GM12864 (cell line): ENCODE data around the gene EPS8.

Experiments
- DNase-seq: peaks from one replicate; pipeline ENCODE4 v3.0.0-alpha.2; 2011; ENCODE audit warnings: low read depth
- H3K4me3 ChIP-seq: 2 replicates; pipeline ENCODE4 v1.5.1; 2011; ENCODE audit warnings: mild to moderate bottlenecking, low read depth, low read length, control low read depth
- CTCF ChIP-seq: IDR thresholded peaks from 2 replicates; pipeline ENCODE4 v1.5.1; 2011; ENCODE audit warnings: low read depth, mild to moderate bottlenecking, moderate library complexity, low read length, control low read depth, inconsistent platforms; ENCODE audit errors: missing control alignments

The EPS8 gene

GRCh38 chr12:15677726-15678201 lies 111.4 kb downstream of the EPS8 start:
- H3K4me3 ChIP-seq = no peak overlapping the region
- TF ChIP-seq CTCF = no peak
- DNase-seq = no peak

- no peak overlapping the region for H3K4me3 ChIP-seq
- no peak for TF ChIP-seq CTCF
- DNase-seq = no peak
Observed at GRCh38 chr12:15677228-15677627, 112.0 kb downstream of the EPS8 start.

- TF ChIP-seq CTCF = no peak
- DNase-seq = no peak
- H3K4me3 ChIP-seq = no peak overlapping the region
Observed at GRCh38 chr12:15672671-15673270, 116.4 kb downstream of the EPS8 start.

GRCh38 chr12:15670756-15671155 lies 118.4 kb downstream of the EPS8 start:
- DNase-seq = no peak
- TF ChIP-seq CTCF = no peak
- no peak overlapping the region for H3K4me3 ChIP-seq

- no peak overlapping the region for H3K4me3 ChIP-seq
- no peak for DNase-seq
- TF ChIP-seq CTCF = no peak
Observed at GRCh38 chr12:15669256-15669948, 119.8 kb downstream of the EPS8 start.

- no peak for TF ChIP-seq CTCF
- H3K4me3 ChIP-seq = no peak overlapping the region
- no peak for DNase-seq
Observed at GRCh38 chr12:15664491-15664890, 124.7 kb downstream of the EPS8 start.
